GM18498 (cell line): ENCODE results near the gene SH3RF2.
"Not testable (repeated sequence)": the region's sequence is repeated elsewhere in the genome, so short reads cannot be mapped to it uniquely, and the experiment has no call there.

Experiments
- ATAC-seq: cut with Tn5 transposase; IDR thresholded peaks from one replicate; pipeline ENCODE4 v1.9.1; 2021; ENCODE audit warnings: mild to moderate bottlenecking, moderate library complexity; ENCODE audit not compliant: unreplicated experiment

SH3RF2 gene

DNA sequence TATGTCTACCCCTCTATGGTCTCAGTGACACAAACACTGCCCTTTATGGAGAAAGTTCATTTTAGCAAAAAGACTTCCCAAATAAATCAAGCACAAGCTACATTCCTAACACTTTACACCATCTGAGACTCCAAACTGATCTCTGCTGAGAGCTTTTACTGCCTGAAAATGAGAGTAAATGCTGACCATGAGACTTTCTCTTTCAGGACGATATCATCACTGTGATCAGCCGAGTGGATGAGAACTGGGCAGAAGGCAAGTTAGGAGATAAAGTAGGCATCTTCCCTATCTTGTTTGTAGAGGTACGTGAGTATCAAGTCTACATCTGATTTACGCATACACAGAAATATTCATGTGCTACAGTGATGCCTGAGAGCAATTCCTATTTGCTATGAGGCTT is 67.5 kb downstream of the SH3RF2 start:
- no peak for ATAC-seq

DNA sequence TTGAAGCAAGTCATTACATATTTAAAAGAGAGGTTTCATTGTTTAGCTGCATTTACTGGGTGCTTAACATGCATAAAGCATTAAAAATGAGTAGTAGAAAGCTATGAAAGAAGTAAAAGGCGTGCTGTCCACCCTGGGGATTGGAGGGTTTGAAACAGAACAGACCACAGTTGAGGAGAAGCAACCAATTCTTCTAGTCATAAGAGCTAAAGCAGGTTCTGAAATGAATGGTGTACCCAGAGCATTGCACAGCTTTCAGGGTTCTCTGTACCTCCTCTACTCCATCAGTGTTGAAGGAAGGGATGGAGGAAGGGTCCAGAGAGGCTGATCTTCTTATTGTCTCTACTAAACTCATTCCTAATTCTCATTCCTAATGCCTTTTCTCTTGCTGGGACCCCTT is 68.9 kb downstream of the SH3RF2 start:
- ATAC-seq: no peak

DNA sequence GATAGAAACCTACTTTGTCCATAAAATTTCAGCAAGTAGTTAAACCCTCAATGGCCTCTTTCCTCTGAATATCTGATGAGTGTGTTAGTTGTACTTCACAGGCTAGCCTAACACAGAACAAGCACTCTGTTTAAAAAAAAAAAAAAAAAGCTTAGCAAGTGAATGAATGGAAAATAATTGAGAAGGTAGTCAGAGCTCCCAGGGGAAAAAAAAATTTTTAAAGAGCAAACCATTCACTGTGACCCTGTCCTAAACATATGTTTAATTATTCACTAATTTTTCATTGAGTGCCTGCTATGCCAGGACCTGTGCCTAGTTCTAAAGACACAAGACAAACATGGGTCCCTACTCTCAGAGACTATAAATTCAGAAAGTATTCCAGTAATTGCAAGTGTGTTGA is 69.3 kb downstream of the SH3RF2 start:
- no peak for ATAC-seq

GRCh38 chr5:146006470-146007190 is 70.3 kb downstream of the SH3RF2 start:
- ATAC-seq: no peak

DNA sequence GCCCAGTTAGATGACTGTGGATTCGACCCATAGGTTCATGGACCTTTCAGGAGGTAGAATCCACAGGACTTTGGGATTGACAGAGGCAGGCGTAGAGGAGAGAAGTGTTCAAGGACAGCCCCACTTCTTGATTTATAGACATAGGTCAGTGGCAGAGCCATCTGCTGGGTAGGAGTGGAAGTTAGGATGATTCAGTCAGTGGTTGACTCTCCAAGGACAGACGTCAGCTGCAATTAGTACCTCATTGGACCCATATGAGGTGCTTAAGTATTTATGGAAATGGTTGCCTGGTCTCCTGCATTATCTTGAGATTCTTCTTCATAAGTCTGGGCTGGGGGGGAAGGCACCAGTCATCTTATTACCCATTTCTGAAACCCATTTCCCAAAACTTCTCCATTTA is 70.9 kb downstream of the SH3RF2 start:
- ATAC-seq: no peak

GRCh38 chr5:146007989-146008388 is 71.6 kb downstream of the SH3RF2 start:
- no peak for ATAC-seq

DNA sequence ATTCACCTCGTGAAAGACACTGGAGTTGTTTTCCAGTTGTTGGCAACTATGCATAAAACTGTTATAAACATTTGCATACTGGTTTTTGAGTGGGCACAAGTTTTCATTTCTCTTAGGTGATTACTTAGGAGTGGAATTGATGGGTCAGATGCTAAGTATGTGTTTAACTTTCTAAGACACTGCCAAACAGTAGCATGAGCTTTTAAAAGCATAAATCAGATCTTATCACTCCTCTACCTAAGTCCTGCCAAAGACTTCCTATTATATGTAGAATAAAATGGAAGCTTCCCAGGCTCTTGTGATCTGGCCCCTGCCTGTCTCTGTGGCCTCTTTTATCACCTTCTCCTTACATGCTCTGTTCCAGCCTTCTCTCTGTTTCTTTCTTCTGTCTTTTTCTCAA is 72.6 kb downstream of the SH3RF2 start:
- no peak for ATAC-seq

- ATAC-seq: not testable (repeated sequence)
Measured at GRCh38 chr5:146010447-146010846, 74.1 kb downstream of the SH3RF2 start.

GRCh38 chr5:146013761-146014160 is 77.4 kb downstream of the SH3RF2 start:
- ATAC-seq: no peak

- ATAC-seq: no peak
Measured at GRCh38 chr5:146015001-146015400, 78.6 kb downstream of the SH3RF2 start.

DNA sequence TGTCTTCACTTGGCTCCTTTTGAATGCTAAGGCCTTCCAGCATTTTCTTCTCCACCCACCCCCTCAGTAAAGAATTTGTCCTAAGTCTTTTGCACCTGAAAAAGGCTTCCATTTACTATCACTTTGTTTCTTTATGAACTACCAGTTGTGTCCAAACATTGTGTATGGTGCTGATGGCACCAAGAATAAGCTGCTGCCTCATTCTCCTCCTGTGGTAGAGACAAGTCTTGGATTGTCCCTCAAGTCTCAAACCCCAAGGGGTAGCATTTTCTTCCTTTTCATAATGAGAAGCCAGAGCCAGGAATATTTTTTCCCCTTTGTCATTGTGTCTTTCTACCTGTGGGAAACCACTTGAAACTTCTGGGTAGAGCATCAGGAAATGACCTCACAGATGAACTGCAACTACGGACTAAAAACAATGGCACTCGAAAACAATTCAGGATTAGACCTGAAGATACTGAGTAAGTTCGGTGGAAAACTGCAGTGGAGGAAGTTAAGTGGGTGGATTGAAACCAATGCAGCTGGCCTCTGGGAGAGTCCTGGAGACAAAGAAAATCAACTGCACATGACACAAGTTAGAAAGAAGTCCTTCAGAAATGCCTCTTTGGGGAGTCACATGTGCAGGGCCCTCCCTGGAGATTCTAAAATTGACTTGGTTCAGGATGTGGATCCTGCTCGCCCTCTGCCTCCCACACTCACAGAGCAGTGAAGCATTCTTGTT is 80.5 kb downstream of the SH3RF2 start:
- no peak for ATAC-seq

DNA sequence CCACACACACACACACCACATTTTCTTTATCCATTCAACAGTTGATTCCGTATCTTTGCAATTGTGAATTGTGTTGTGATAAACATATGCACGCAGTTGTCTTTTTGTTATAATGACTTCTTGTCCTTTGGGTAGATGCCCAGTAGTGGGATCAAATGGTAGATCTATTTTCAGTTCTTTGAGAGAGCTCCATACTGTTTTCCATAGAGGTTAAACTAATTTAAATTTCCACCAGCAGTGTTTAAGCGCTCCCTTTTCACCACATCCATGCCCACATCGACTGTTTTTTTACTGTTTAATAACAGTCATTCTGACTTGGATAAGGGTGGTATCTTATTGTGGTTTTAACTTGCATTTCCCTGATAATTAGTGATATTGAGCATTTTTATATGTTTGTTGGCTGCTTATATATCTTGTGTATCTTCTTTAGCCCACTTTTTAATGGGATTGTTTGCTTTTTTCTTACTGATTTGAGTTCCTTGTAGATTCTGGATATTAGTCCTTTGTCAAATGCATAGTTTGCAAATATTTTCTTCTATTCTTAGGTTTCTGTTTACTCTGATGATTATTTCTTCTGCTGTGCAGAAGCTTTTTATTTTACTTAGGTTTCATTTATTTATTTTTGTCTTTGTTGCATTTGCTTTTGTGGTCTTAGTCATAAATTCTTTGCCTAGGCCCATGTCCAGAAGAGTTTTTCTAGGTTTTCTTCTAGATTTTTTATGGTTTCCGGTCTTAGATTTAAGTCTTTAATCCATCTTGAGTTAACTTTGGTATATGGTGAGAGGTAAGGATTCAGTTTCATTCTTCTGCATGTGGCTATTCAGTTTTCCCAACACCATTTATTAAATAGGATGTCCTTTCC is 82.4 kb downstream of the SH3RF2 start:
- ATAC-seq: no peak

- ATAC-seq: no peak
Measured at GRCh38 chr5:146020100-146020499, 83.7 kb downstream of the SH3RF2 start.

GRCh38 chr5:146024034-146024433 is 87.7 kb downstream of the SH3RF2 start:
- no peak for ATAC-seq

DNA sequence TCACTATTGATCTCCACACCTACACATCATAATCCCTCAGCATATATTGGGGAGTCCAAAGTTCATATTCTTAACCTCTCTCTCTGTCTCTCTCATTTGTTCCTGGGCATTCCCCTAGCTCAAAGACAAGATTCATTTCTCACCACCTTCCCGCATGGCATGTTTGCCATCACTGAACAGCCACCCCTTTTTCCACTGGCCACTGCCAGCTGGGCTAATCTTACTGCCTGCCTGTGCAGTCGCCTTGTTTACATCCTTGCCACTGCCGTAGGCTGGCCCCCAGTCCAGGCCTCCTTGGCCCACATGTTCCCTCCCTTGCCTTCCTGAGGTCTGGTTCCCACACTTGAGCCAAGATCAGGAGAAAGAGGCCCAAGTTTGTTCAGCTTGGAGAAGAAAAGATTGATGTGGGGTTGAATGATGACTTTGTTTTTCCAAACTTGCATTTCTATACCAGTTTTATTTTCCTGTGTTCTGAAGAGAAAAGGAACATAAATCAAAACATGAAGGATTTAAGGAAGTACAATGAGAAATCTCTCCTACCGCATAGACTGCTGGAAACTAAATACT is 88.8 kb downstream of the SH3RF2 start:
- no peak for ATAC-seq

DNA sequence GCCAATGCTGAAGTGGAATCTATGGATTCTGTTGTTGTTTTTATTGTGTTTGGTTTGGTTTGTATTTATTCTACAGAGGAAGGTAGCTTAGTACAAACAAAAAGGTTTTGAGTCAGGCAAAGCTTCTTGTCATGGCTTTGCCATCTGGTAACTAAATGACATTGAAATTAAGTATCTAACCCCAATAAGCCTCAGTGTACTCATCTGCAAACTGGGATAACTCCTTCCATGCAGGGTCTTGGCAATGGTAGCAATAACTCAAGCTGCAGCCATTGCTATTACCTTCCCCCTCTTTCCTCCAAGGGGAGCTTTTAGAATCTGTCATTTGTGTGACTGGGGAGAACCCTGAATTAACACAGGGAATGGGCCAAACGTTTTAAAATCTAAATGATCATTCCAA is 89.3 kb downstream of the SH3RF2 start:
- no peak for ATAC-seq

DNA sequence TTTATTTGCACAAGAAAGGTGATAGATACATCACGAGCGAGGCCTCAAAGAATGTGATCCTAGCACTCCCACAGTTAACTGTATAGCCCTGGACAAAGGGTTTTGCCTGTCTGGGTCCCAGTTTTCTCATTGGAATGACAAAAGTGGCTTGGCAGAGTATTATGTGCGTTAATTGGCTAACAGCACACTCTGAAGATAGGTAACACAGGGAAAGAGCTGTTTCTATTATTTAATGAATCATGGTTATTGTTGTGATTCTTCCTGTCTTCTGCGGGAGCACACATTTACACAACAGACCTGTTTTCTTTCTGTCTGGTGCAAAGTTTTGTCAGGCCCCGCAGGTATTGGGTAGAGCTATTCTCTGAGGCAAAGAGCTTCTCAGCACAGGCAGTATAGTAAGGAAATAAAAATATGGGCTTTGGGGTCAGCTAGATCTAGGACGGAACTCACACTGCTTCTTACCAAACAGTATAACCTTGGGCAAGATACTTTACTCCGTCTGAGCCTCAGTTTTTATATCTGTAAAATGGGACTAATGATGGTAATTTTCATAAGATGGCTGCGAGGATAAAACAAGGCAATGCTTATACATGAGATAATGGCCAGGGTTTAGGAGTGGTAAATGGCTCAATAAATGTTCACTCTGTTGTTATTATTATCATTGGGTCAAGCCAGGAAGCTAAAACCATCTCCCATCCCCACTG is 90.1 kb downstream of the SH3RF2 start:
- ATAC-seq: no peak

- ATAC-seq: no peak
Measured at GRCh38 chr5:146027751-146028150, 91.4 kb downstream of the SH3RF2 start.

DNA sequence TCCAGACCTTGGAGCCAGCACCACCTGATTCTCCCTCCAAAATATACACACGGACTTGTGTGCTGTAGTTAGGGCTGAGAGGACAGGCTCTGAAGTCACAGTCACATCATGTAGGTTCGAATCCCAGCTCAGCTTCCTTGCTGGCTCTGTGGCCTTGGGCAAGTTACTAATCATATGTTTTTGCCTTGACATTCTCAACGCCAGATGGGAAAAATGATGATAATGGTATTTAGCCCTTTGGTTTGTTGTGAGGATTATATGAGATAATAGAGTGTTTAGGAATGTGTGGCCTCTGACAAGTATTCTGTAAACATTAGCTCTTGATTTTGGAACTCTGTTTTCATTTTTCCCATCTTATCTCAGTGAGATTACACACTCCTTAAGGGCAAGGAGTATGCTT is 96.5 kb downstream of the SH3RF2 start:
- no peak for ATAC-seq

DNA sequence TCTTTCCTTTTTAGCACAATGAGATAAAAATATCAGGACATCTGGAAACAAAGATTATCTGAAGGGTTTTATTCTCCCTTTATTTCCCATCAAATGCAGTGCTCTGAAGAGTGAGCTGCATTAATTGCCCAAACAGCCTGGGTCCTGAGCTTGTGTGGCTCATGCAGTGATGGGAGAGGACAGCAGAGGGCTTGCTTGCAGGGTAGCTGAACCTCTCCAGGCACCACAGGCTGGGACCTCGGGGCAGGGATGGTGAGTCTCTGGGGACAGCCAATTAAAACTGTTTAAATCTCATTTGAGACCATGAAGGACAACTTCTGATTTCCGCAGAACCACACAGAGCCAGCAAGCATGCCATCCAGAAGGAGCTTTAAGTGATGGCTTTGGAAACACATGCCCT is 97.7 kb downstream of the SH3RF2 start:
- no peak for ATAC-seq

DNA sequence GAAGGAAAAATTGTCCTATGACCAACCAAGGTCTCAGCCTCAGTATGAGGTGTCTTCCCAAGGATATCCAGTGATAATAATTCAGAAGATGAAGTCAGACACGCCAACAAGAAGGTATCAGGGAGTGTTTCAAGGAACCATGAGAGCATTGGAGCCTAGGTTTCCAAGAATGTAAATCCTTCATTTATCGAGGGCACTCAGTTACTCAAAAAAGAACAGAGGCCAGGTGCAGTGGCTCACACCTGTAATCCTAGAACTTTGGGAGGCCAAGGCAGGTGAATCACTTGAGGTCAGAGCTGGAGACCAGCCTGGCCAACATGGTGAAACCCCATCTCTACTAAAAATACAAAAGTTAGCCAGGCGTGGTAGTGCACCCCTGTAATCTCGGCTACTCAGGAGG is 98.2 kb downstream of the SH3RF2 start:
- no peak for ATAC-seq
